ENCODE results near the gene ADAM15. TPM values are rescaled to one million over a fixed set of nuclear protein-coding genes. Genes with fewer than 3 reads are reported as not detected.

Gene ADAM15
- total RNA-seq, 1 experiment from 2014 or later: 30.6 TPM

DNA sequence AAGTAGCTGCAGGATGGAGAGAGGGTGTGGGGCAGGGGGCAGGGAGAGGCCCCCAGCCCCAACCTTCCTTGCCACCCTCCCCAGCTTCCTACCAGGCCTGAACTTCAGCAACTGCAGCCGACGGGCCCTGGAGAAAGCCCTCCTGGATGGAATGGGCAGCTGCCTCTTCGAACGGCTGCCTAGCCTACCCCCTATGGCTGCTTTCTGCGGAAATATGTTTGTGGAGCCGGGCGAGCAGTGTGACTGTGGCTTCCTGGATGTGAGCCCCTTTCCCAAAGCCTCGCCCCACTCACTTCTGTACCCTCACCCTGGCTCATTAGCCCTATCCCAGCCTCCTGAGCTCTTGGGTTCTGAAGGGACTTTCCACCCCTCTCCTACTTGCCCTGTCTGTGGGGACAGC is 6.0 kb downstream of the ADAM15 start:
- peaks cover 8 to 16% of the 10 kb centered on the region in 2 experiments for H3K4me1 Mint-ChIP-seq
- H3K79me2 ChIP-seq (ENCODE audit: insufficient read depth, low read length): no peaks in the 10 kb centered on the region
- no peak overlapping the region for H3K23ac ChIP-seq (ENCODE audit: insufficient read length, low read depth, low read length)
- H3K9ac ChIP-seq (ENCODE audit: extremely low read depth, insufficient read length, low read length): no peak overlapping the region
- no peak overlapping the region for H3K27ac Mint-ChIP-seq
- H3K27me3 Mint-ChIP-seq (ENCODE audit: low read depth): peaks cover 11% of the 10 kb centered on the region
- no peaks in the 10 kb centered on the region for H4K20me1 ChIP-seq (ENCODE audit: control insufficient read depth, insufficient read depth, insufficient read length)
- H3K56ac ChIP-seq (ENCODE audit: insufficient read length, low read depth, low read length): no peak overlapping the region
- H2AK5ac ChIP-seq (ENCODE audit: insufficient read length, low read length): no peak overlapping the region
- H3K36me3 Mint-ChIP-seq (ENCODE audit: insufficient read depth in 1 of 3, low read depth in 3 of 3): peaks cover 10 to 18% (median 18%) of the 10 kb centered on the region in 3 experiments; a peak in 6 of 7 replicates
- no peaks in the 10 kb centered on the region for H3K79me1 ChIP-seq (ENCODE audit: insufficient read depth, low read depth, low read length, poor library complexity, severe bottlenecking)
- H3K4me3 Mint-ChIP-seq: no peak overlapping the region
- no peaks in the 10 kb centered on the region for H3K9me3 Mint-ChIP-seq
- H3K18ac ChIP-seq (ENCODE audit: insufficient read length, low read depth, low read length): no peak overlapping the region
- no peak overlapping the region for H3K27ac ChIP-seq (ENCODE audit: insufficient read length, low read depth, low read length)
- no peak overlapping the region for H3K4ac ChIP-seq (ENCODE audit: low read depth, low read length)
- H2BK12ac ChIP-seq (ENCODE audit: insufficient read length, low read depth, low read length): no peak overlapping the region
- no peak overlapping the region for H4K91ac ChIP-seq (ENCODE audit: insufficient read length, low read depth, low read length)
- H4K5ac ChIP-seq (ENCODE audit: insufficient read length, low read depth, low read length): no peak overlapping the region
- no peak overlapping the region for H2BK120ac ChIP-seq (ENCODE audit: low read depth, low read length, poor library complexity, severe bottlenecking)
- no peaks in the 10 kb centered on the region; the same call in 1 of the 2 replicates for H3K4me1 ChIP-seq (ENCODE audit: insufficient read depth, low read length)
- TF ChIP-seq, protein P1, sequence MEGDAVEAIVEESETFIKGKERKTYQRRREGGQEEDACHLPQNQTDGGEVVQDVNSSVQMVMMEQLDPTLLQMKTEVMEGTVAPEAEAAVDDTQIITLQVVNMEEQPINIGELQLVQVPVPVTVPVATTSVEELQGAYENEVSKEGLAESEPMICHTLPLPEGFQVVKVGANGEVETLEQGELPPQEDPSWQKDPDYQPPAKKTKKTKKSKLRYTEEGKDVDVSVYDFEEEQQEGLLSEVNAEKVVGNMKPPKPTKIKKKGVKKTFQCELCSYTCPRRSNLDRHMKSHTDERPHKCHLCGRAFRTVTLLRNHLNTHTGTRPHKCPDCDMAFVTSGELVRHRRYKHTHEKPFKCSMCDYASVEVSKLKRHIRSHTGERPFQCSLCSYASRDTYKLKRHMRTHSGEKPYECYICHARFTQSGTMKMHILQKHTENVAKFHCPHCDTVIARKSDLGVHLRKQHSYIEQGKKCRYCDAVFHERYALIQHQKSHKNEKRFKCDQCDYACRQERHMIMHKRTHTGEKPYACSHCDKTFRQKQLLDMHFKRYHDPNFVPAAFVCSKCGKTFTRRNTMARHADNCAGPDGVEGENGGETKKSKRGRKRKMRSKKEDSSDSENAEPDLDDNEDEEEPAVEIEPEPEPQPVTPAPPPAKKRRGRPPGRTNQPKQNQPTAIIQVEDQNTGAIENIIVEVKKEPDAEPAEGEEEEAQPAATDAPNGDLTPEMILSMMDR (conservative IDR thresholded peaks at IDR 0.05): no peak
- no peak overlapping the region for H2BK5ac ChIP-seq (ENCODE audit: insufficient read length, low read length)
- WGBS (ENCODE audit: extremely low coverage, insufficient read length, low lambda C conversion rate): no CpG with 5 or more reads among the region's 8 CpGs
- no peak overlapping the region for H3K14ac ChIP-seq (ENCODE audit: insufficient read depth, low read length)
- H3K23me2 ChIP-seq (ENCODE audit: insufficient read length, low read depth, low read length, poor library complexity, severe bottlenecking): peaks cover 7% of the 10 kb centered on the region
- no peak for DNase-seq
- H3K27me3 ChIP-seq (ENCODE audit: insufficient read depth, low read length): peaks cover 4% of the 10 kb centered on the region; the same call in 1 of the 2 replicates
- no peak overlapping the region for H3K4me2 ChIP-seq (ENCODE audit: insufficient read depth, insufficient read length, low read length)
- no peak overlapping the region for H3T11ph ChIP-seq (ENCODE audit: low read length)
- H2BK20ac ChIP-seq (ENCODE audit: low read depth, low read length, poor library complexity, severe bottlenecking): no peak overlapping the region
- no peak overlapping the region for H2AFZ ChIP-seq (ENCODE audit: low read length)
- no peak overlapping the region for H2BK15ac ChIP-seq (ENCODE audit: low read depth, low read length)
- H4K8ac ChIP-seq (replicated peaks; ENCODE audit: insufficient read length, low read depth, low read length): no peak overlapping the region
- no peaks in the 10 kb centered on the region for H3K9me3 ChIP-seq (ENCODE audit: control insufficient read depth, low read depth, low read length)
